GM18526 (cell line): ENCODE data around the gene TGFBR3L.

ENCODE experiments used
- POLR2A ChIP-seq: IDR thresholded peaks from 3 replicates; pipeline ENCODE4 v1.6.1; 2011; ENCODE audit not compliant: insufficient read length; ENCODE audit errors: extremely low read depth

Gene TGFBR3L

DNA sequence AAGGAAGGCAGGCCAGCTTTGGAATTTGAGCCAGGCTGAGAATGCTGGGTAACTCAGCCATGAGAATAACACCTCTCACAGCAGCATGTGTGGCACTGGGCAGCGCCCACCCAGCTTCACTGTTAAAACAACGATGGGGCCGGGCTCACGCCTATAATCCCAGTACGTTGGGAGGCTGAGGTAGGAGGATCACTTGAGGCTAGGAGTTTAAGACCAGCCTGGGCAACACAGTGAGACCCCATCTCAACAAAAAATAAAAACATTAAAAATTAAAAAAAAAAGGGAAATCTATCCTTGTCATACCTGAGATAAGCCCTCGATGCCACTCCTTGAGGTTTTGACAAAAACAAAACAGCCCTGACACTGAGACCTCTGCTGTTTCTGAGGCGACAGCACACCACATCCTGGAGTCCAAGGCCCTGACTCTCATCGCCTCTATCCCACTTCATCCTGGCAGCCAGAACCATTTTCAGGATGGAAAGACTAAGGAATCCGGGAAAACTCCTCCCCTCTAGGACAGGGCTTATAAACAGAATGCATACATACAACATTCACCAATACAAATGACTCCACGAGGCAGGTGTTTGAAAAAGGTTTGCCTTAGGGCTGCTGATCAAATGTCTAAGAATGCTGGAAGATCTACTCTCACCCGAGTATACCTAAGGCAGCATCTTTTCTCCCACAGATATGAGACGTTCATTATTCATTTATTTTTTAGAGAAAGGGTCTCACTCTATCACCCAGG is 51.5 kb downstream of the TGFBR3L start:
- no peak for TF ChIP-seq POLR2A

DNA sequence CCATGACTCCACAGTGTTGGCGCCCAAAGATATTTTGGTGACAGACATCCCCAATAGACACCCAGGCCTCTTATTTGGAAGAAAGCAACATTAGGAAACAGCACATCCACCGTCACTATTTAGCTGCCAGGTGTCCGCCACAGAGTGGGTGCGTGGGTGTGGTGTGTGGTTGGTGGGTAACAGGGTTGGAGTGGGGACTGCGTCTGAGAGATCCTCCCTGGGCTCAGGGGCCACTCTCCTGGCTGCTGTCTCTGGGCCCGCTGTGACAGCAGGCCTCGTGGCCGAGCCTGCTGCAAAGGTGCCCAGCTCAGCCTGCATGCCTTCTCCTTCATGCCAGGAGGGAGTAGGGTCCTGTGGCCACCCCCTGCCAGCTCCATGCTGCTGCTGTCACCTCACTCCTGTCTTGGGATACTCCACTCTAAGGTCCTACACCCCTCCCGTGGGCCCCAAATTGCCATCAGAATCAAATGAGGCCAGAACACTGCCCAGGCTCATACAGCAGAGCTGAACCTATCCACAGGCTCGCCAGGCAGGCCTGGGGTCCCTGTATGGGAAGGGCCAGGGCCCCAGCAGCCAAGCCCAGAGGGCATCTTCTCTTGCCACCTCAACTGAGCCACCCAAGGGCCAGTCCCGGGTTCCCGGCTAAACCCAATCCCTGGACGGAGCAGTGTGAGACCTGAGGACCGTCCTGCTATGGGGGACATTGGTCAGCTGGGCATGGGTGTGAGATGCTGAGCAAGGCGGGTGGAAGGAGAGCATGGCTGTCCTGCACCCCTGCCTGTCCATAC is 53.6 kb downstream of the TGFBR3L start:
- no peak for TF ChIP-seq POLR2A
